SJCRH30 (cell line): ENCODE data around the gene RFTN1. TPM values are rescaled to one million over a fixed set of nuclear protein-coding genes. Genes with fewer than 3 reads are reported as not detected.

ENCODE experiments used
- DNase-seq, 2 experiments: peaks; one replicate each; pipeline ENCODE4 v3.0.0-alpha.2; 2015 to 2020
- H3K27ac ChIP-seq: fragments of 250-450 bp; sonication (Bioruptor Pico); 2 replicates; pipeline ENCODE4 v1.5.1; 2020; ENCODE audit warnings: mild to moderate bottlenecking, moderate library complexity
- H3K27me3 ChIP-seq: fragments of 250-450 bp; sonication (Bioruptor Pico); 2 replicates; pipeline ENCODE4 v1.5.1; 2020; ENCODE audit warnings: mild to moderate bottlenecking, moderate library complexity
- H3K36me3 ChIP-seq: fragments of 250-450 bp; sonication (Bioruptor Pico); 2 replicates; pipeline ENCODE4 v1.5.1; 2020; ENCODE audit warnings: mild to moderate bottlenecking, moderate library complexity
- H3K4me1 ChIP-seq: fragments of 250-450 bp; sonication (Bioruptor Pico); 2 replicates; pipeline ENCODE4 v1.5.1; 2020; ENCODE audit warnings: mild to moderate bottlenecking, moderate library complexity
- H3K4me3 ChIP-seq: fragments of 250-450 bp; sonication (Bioruptor Pico); 2 replicates; pipeline ENCODE4 v1.5.1; 2020; ENCODE audit warnings: mild to moderate bottlenecking, moderate library complexity
- H3K9me3 ChIP-seq: fragments of 250-450 bp; sonication (Bioruptor Pico); replicated peaks from 2 replicates; pipeline ENCODE4 v1.5.1; 2020; ENCODE audit warnings: mild to moderate bottlenecking, moderate library complexity
- total RNA-seq: library from RNA; depleted of rRNA; stranded (reverse); fragments of >200 nt; shearing (Covaris generic); gene quantifications from 2 replicates; pipeline ENCODE4 v1.2.3, GENCODE V29; 2014

The RFTN1 gene
- total RNA-seq, 1 experiment from 2014 or later = 20.1 TPM

DNA sequence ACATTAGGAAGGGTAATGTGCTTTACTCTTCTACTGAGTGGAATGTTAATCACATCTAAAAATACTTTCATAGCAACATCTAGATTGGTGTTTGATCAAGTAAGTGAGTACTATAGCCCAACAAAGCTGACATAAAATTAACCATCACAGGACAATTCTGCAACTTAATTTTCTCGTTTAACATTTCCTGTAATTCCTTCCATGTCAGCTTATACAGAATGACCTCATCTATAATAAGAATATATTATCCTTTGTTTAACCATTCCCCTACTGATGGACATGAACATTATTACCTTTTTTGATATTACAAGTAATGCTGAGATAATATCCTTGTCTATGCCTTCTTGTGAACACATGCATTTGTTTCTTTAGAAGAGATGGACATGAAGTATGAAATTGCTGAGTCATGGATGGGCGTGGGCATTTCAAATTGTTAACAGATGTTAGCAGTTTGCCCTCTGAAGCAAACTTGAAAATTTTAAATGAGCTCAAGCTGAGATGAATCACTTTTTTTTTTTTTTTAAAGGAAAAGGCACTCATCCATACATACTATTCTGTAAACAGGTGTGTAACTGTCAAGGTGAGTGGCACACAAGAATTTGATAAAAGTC, 163.4 kb downstream of the RFTN1 start:
- H3K27me3 ChIP-seq = no peaks in the 10 kb centered on the region
- no peak for DNase-seq
- H3K36me3 ChIP-seq = peaks cover 7% of the 10 kb centered on the region; the same call in 1 of the 2 replicates
- no peak overlapping the region for H3K27ac ChIP-seq
- H3K9me3 ChIP-seq = no peaks in the 10 kb centered on the region
- H3K4me1 ChIP-seq = peaks cover 3% of the 10 kb centered on the region; the same call in 1 of the 2 replicates
- no peak overlapping the region for H3K4me3 ChIP-seq

DNA sequence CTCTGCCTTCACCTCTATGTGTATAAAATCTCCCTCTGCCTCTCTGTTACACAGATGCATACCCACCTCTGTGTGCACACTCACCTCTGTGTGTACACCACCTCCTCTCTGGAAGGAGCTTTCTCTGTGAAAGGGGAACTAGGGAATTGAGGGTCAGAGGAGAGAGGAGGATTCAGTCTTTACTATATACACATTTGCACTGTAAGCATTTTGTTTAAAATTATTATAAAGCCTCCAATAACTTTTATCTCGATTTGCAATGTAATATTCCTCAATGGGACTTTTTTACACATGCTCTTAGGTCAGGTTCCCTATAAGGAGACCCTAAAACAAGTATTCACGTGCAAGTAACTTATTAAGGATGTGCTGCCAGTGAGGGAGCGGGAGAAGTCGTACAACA, 166.0 kb downstream of the RFTN1 start:
- Histone ChIP-seq H3K4me3 (no peak overlapping the region), H3K4me1 (peaks cover 3% of the 10 kb centered on the region; the same call in 1 of the 2 replicates)
- no peak for DNase-seq

DNA sequence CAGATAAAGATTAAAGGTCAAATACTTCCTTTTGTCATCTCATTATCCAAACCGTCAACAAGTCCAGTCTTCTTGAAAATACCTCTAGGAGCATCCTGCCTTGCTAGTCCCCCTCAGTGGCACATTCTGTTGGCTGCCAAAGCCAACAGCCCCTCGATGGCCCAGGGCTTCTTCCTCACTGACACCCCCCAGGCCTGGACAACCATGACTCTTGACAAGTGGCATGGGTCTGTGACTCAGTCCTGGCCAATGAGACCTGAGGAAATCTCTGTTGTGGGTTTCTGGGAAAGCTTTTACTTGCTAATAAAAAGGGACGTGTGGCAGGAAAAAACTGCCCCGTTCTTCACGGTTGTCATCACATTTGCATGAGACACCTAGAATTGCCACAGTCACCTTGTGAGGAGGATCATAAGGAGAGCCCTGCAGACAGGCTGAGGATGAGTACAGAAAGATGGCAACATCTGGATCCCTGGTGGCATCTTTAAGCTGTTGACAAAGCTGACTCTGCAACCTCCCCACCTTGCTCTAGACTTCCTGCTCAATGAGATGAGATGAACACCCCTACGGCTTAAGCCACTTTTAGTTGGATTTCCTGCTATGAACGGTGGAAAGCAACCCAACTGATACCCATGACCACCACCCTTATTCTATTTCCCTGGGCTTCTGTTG, 167.0 kb downstream of the RFTN1 start:
- Histone ChIP-seq H3K4me1 (peaks cover 3% of the 10 kb centered on the region; the same call in 1 of the 2 replicates), H3K36me3 (peaks cover 7% of the 10 kb centered on the region; the same call in 1 of the 2 replicates), H3K27ac (no peak overlapping the region), H3K27me3 (no peaks in the 10 kb centered on the region), H3K9me3 (no peaks in the 10 kb centered on the region), H3K4me3 (no peak overlapping the region)
- DNase-seq = no peak

More for the DNA sequence above, 166.0 kb downstream of the RFTN1 start:
- no peaks in the 10 kb centered on the region for H3K27me3 ChIP-seq
- no peak overlapping the region for H3K27ac ChIP-seq
- H3K36me3 ChIP-seq = peaks cover 7% of the 10 kb centered on the region; the same call in 1 of the 2 replicates
- no peaks in the 10 kb centered on the region for H3K9me3 ChIP-seq

DNA sequence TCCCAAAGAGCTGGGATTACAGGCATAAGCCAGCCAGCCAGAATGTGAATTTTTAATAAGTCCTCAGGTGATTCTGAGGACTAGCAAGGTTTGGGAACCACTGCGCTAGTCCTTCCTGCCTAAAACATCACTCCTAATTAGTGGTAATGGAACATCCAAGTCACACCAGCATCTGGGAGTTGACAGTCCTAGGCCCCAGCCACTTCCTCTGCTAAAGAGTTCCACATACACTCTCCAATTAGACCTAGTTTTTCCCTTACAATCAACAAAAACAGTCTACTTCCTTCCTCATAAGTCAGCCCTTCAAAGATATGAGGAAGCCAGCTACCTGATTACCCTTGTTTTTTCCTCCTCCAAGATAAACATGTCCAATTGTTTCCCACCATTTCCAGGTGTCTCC, 170.4 kb downstream of the RFTN1 start:
- DNase-seq = no peak
- Histone ChIP-seq H3K9me3 (no peaks in the 10 kb centered on the region), H3K36me3 (no peaks in the 10 kb centered on the region), H3K4me3 (no peak overlapping the region), H3K4me1 (peaks cover 19% of the 10 kb centered on the region), H3K27me3 (no peaks in the 10 kb centered on the region), H3K27ac (no peak overlapping the region)

DNA sequence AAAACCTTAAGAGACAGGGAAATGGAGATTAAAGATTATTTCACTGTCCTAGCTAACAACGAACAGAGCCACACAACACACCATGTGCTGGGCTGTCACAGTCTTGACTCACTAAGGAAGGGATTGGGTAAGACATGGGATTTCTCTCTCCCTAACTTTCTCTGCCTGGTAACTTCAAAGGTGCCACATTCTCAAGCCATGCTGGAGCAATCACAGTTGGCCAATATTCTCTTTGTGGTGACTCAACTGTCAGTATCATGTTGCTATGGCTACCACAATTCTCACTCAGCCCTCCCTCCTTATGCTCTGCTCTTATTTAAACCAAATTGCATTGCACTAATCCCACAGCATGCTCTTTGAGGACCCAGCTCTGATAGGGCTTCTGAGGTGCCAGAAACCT, 174.5 kb downstream of the RFTN1 start:
- peak overlapping the region; percentile 83 for H3K27ac ChIP-seq
- no peak overlapping the region for H3K4me3 ChIP-seq
- no peaks in the 10 kb centered on the region for H3K27me3 ChIP-seq
- H3K36me3 ChIP-seq = peaks cover 2% of the 10 kb centered on the region; the same call in 1 of the 2 replicates
- peaks cover 24% of the 10 kb centered on the region for H3K4me1 ChIP-seq
- no peaks in the 10 kb centered on the region for H3K9me3 ChIP-seq
- peak; percentile 46 to 59 for DNase-seq

DNA sequence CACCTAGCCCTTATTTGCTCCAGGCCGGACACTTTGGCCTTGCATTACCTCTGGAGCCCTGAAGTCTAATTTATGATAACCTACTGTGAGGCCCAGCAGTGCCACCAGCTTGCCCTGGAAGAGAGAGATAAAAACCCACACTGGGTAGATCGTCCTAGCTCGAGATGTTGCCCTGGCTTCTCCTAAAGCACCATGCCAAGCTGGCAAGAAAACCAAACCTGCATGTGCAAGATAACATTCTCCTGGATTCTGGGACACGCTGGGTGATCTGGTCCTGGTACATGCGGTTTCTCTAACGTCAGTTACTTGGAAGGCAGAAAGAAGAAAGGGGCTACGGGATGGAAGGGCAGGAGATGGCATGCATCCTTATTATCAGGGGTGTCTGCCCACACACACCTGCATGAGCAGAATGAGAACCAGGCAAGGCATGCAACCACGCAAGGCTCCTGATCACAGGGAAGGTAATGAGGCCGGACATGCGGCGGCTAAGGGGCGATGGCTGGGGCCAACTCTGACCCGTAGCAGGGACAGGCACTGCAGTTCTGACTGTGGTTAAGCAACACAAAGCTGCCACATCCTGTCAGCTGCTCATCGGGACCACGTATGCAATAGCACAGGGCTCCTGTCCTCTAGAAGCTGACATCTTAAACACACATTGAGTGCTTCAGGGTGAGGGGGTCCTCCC, 175.5 kb downstream of the RFTN1 start:
- peak overlapping the region; percentile 83 for H3K27ac ChIP-seq
- H3K36me3 ChIP-seq = peaks cover 2% of the 10 kb centered on the region; the same call in 1 of the 2 replicates
- no peaks in the 10 kb centered on the region for H3K9me3 ChIP-seq
- no peaks in the 10 kb centered on the region for H3K27me3 ChIP-seq
- no peak overlapping the region for H3K4me3 ChIP-seq
- peaks cover 24% of the 10 kb centered on the region for H3K4me1 ChIP-seq
- peak; percentile 72 to 77 for DNase-seq

DNA sequence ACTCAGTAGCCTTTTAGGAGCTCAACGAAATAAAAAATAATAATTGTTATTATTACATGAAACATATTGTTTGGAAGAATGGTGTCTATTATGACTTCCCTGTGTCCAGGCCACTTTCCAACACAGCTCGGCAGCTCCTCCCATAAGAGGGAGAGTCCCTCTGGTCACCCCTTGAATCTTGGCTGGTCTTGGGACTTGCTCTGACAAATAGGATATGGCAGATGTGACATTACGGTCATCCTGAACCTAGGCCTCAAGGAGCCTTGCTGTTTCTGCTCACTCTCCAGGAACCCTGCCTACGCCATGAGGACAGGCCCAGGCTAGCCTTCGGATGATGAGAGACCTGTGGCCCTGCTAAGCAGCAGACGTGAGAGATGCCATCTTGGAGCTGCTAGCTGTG, 176.7 kb downstream of the RFTN1 start:
- DNase-seq = no peak
- Histone ChIP-seq H3K36me3 (peaks cover 2% of the 10 kb centered on the region; the same call in 1 of the 2 replicates), H3K27ac (no peak overlapping the region), H3K4me3 (no peak overlapping the region), H3K27me3 (no peaks in the 10 kb centered on the region), H3K9me3 (0 out of 2 replicates have a peak, but pooled peaks cover 2% of the 10 kb centered on the region), H3K4me1 (peaks cover 24% of the 10 kb centered on the region)

DNA sequence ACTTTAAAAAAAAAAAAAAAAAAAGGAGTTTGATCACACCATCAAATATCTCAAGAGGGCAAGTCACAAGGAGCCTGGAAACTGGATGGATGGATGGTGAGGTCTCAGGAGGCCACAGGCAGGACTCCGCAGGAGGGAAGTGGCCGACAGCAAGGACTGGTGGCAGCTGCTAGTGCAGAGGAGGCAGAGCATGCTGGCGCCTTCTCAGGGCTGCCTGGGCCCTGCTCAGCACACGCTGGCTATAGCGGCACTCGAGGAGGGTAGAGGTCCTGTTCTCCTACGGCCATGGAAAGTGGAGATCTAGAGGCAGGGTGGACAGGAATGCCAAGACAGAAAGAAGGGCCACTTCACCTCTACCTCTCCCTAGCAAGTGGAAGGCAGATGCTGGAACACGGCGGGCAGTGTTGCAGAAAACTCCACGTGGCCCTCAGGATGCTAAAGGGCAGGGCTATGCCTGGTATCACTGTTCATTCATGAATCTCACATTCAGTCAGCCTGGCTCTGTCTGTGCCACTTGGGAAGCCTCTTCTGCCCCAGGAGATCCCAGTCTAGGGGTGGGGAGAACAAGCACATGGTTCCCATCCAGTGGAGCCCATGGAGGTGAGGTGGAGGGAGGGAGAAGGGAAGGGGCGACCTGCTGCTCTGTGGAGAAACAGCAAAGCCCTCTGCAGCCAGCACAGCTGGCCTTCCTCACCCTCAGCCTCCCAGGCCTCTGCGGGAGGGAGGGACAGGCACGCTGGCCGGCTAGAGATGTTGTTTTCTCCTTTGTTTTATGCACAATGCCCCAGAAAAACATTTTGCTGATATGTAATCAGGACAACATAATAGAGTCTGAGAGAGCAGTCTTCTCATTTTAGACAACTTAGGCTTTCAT, 177.5 kb downstream of the RFTN1 start:
- Histone ChIP-seq H3K27ac (no peak overlapping the region), H3K9me3 (peaks cover 10% of the 10 kb centered on the region; the same call in 1 of the 2 replicates), H3K27me3 (no peaks in the 10 kb centered on the region), H3K4me3 (no peak overlapping the region), H3K4me1 (peaks cover 24% of the 10 kb centered on the region), H3K36me3 (peaks cover 5% of the 10 kb centered on the region; the same call in 1 of the 2 replicates)
- DNase-seq = no peak

DNA sequence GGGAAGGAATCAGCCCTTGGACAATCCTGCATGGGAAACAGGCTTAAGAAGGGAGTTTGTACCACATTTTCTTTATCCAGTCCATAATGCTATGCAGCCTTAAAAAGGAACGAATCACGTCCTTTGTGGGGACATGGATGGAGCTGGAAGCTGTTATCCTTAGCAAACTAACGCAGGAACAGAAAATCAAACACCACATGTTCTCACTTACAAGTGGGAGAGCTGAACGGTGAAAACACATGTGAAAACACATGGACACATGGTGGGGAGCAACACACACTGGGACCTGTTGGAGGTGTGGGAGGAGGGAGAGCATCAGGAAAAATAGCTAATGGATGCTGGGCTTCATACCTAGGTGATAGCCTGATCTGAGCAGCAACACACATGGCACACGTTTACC, 178.2 kb downstream of the RFTN1 start:
- Histone ChIP-seq H3K27me3 (no peaks in the 10 kb centered on the region), H3K27ac (no peak overlapping the region), H3K9me3 (peaks cover 14% of the 10 kb centered on the region; the same call in 1 of the 2 replicates), H3K4me1 (peaks cover 24% of the 10 kb centered on the region), H3K4me3 (no peak overlapping the region), H3K36me3 (peaks cover 5% of the 10 kb centered on the region; the same call in 1 of the 2 replicates)
- DNase-seq = no peak

DNA sequence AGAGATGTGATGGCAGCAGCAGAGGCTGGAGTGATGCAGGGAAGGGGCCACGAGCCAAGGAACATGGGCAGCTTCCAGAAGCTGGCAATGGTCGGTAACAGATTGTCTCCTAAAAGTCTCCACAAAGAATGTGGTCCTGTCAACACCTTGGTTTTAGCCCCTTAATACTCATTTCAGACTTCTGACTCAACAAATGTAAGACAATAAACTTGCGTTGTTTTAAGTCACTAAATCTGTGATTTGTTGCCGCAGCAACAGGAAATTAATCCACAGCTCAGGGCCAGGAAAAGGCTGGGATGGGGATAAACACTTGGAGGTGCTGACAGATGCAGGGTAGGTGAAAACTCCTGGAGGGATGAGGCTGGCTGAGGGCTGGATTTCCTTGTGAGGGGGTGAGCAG, 178.6 kb downstream of the RFTN1 start:
- peaks cover 5% of the 10 kb centered on the region; the same call in 1 of the 2 replicates for H3K36me3 ChIP-seq
- H3K27ac ChIP-seq = no peak overlapping the region
- DNase-seq = no peak
- H3K9me3 ChIP-seq = peaks cover 14% of the 10 kb centered on the region; the same call in 1 of the 2 replicates
- H3K27me3 ChIP-seq = no peaks in the 10 kb centered on the region
- H3K4me3 ChIP-seq = no peak overlapping the region
- H3K4me1 ChIP-seq = peaks cover 23% of the 10 kb centered on the region

DNA sequence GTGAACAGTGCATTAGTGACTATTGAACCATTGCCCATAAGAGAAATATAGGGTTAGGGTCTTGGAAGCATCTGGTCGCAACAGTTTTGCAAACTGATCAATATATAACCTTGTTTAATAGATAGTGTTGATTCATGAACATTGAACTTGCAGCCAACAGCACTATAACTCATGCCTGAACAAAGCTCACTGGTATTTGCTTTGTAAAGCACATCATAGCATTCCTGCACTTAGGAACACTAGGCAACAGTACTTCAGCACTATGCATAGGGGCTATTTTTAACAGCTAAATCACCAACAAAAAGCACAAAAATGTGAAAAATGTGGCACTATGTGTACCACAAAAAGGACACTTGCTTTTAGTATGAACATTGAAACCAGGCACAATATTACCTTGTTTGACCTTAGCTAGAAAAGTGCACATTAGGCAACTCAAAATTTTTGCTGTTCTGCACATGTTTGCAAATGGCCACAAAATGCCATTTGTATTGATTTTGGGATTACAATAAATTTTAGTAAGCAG, 180.5 kb downstream of the RFTN1 start:
- Histone ChIP-seq H3K36me3 (peaks cover 5% of the 10 kb centered on the region; the same call in 1 of the 2 replicates), H3K27ac (no peak overlapping the region)
- no peak for DNase-seq

DNA sequence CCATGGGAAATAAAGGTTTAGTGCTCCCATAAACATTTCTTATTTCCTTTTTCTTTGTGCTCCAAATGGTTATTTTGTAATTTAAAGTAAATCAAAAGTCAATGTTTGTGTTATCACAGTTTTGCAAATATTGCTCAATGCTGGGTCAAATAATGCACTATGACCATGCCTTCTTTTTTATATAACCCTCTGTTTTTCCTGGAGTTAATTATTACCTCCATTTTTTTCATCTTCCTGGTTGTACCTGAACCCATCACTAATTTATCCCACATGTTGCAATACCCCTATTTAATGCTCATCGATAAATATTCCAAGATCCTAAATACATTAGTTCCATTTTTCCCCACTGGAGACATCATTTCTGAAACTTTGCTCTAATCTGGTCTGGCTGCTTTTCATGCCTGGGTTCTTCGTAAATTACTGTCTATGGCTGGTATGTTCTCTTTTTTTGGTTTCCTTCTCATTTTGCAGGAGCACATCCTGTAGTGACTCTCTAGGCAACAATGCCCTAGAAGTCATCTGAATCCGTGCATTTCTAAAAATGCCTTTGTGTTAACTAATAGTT, 182.1 kb downstream of the RFTN1 start:
- Histone ChIP-seq H3K4me3 (no peak overlapping the region), H3K9me3 (peaks cover 14% of the 10 kb centered on the region; the same call in 1 of the 2 replicates), H3K27ac (no peak overlapping the region), H3K4me1 (no peaks in the 10 kb centered on the region; the same call in 1 of the 2 replicates), H3K36me3 (peaks cover 5% of the 10 kb centered on the region; the same call in 1 of the 2 replicates), H3K27me3 (no peaks in the 10 kb centered on the region)
- no peak for DNase-seq

More for the DNA sequence above, 180.5 kb downstream of the RFTN1 start:
- H3K4me3 ChIP-seq = no peak overlapping the region
- H3K9me3 ChIP-seq = peaks cover 14% of the 10 kb centered on the region; the same call in 1 of the 2 replicates
- H3K4me1 ChIP-seq = peaks cover 3% of the 10 kb centered on the region
- no peaks in the 10 kb centered on the region for H3K27me3 ChIP-seq

DNA sequence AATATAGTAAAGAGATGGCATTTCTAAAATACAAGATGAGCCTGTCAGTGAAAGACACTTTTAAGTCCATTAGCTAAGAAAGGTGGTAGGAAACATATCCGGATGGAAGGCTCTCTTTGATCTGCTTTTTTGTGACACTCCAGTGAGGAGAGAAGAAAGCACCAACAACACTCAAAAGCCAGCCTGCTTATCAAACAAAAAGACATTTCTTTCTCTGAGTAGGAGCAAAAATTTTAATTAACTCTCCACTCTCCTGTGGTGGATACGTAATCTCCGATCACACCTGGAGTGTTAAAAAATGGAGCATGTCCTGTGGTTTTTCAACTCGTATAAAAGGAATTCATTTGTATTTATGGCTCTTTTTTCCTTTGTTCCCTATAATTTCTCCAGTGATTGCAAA, 183.1 kb downstream of the RFTN1 start:
- Histone ChIP-seq H3K27ac (no peak overlapping the region), H3K4me1 (no peaks in the 10 kb centered on the region; the same call in 1 of the 2 replicates), H3K4me3 (no peak overlapping the region), H3K27me3 (no peaks in the 10 kb centered on the region), H3K36me3 (peaks cover 5% of the 10 kb centered on the region; the same call in 1 of the 2 replicates), H3K9me3 (peaks cover 14% of the 10 kb centered on the region; the same call in 1 of the 2 replicates)
- DNase-seq = no peak
